ENCODE measurements around the gene LARP6.

DNA sequence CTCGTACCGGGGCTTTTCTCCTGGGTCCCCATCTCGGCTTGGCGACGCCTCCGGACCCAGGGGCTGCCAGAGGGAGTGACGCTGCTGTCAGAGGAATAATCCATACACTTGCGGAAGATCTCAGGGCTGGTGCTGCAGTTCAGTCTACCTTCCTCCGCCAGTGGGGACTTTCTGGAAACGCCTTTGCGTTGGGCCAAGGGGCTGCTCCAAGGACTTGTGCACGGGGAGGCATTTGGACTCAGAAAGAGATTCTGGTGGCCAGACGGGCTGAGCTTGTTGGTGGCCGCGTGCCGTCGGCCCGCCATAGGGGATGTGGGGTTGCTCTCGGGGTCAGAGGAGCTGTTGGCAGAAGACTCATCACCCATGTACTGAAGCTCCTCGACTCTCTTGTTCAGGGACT is 21.8 kb downstream of the LARP6 start:
- no peak for TF ChIP-seq EZH2 (IDR thresholded peaks at IDR 0.05; ENCODE audit: borderline replicate concordance, low read depth, low read length, poor library complexity, severe bottlenecking)
- TF ChIP-seq, protein P1, sequence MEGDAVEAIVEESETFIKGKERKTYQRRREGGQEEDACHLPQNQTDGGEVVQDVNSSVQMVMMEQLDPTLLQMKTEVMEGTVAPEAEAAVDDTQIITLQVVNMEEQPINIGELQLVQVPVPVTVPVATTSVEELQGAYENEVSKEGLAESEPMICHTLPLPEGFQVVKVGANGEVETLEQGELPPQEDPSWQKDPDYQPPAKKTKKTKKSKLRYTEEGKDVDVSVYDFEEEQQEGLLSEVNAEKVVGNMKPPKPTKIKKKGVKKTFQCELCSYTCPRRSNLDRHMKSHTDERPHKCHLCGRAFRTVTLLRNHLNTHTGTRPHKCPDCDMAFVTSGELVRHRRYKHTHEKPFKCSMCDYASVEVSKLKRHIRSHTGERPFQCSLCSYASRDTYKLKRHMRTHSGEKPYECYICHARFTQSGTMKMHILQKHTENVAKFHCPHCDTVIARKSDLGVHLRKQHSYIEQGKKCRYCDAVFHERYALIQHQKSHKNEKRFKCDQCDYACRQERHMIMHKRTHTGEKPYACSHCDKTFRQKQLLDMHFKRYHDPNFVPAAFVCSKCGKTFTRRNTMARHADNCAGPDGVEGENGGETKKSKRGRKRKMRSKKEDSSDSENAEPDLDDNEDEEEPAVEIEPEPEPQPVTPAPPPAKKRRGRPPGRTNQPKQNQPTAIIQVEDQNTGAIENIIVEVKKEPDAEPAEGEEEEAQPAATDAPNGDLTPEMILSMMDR (conservative IDR thresholded peaks at IDR 0.05; ENCODE audit: low read depth, low read length) = no peak

Measured in A673 (cell line).